RPMI7951 (cell line): ENCODE measurements around the gene GPRIN1. TPM values are rescaled to one million over a fixed set of nuclear protein-coding genes. Genes with fewer than 3 reads are reported as not detected.
A peak's percentile ranks its signal among the peaks of the same experiment; 100 is the strongest.

Source experiments
- DNase-seq: peaks from one replicate; pipeline ENCODE4 v3.0.0-alpha.2; 2012; ENCODE audit warnings: low read depth
- total RNA-seq: library from RNA; depleted of rRNA; stranded (reverse); fragments of >200 nt; shearing (Covaris generic); gene quantifications from 2 replicates; pipeline ENCODE4 v1.2.3, GENCODE V29; 2014; rRNA removed

Gene GPRIN1
- 4.9 and 6.2 TPM in 2 replicates for total RNA-seq

GRCh38 chr5:176609724-176610434, at the start of gene GPRIN1:
Gene GPRIN1, minus strand, starts transcription at chr5:176610156. Its CDS starts 10,322 bp downstream, at chr5:176599834.
- peak; percentile 49 for DNase-seq

- DNase-seq, result no peak
Observed at GRCh38 chr5:176659512-176659839, 49.5 kb upstream of the GPRIN1 start.

GRCh38 chr5:176658817-176659511, 49.0 kb upstream of the GPRIN1 start:
- peak; percentile 74 for DNase-seq

GRCh38 chr5:176658007-176658599, 48.1 kb upstream of the GPRIN1 start:
- DNase-seq, result peak; percentile 57

GRCh38 chr5:176656467-176656990, 46.6 kb upstream of the GPRIN1 start:
- no peak for DNase-seq

GRCh38 chr5:176654856-176655255, 44.9 kb upstream of the GPRIN1 start:
- no peak for DNase-seq

- no peak for DNase-seq
Observed at GRCh38 chr5:176653401-176654385, 43.7 kb upstream of the GPRIN1 start.

GRCh38 chr5:176652136-176652535, 42.2 kb upstream of the GPRIN1 start:
- DNase-seq, result no peak

GRCh38 chr5:176651472-176651980, 41.6 kb upstream of the GPRIN1 start:
- DNase-seq, result no peak

GRCh38 chr5:176650354-176650884, 40.5 kb upstream of the GPRIN1 start:
- DNase-seq, result no peak

GRCh38 chr5:176648474-176649194, 38.7 kb upstream of the GPRIN1 start:
- no peak for DNase-seq

GRCh38 chr5:176647843-176648473, 38.0 kb upstream of the GPRIN1 start:
- DNase-seq, result no peak

- peak; percentile 94 for DNase-seq
Observed at GRCh38 chr5:176647030-176647842, 37.3 kb upstream of the GPRIN1 start, which contains the start of gene TSPAN17. Gene TSPAN17, plus strand, starts transcription at chr5:176647484. Its CDS starts 132 bp downstream, at chr5:176647616.

- DNase-seq, result no peak
Observed at GRCh38 chr5:176646707-176647029, 36.7 kb upstream of the GPRIN1 start.

GRCh38 chr5:176646049-176646706, 36.2 kb upstream of the GPRIN1 start:
- no peak for DNase-seq

GRCh38 chr5:176644878-176645670, 35.1 kb upstream of the GPRIN1 start:
- no peak for DNase-seq

GRCh38 chr5:176644294-176644693, 34.3 kb upstream of the GPRIN1 start:
- DNase-seq, result no peak
